ENCODE results near the gene TBC1D22A.
"Not testable (repeated sequence)": the region's sequence is repeated elsewhere in the genome, so short reads cannot be mapped to it uniquely, and the experiment has no call there.

TBC1D22A gene

GRCh38 chr22:47156352-47157092, 394.1 kb downstream of the TBC1D22A start:
- DNase-seq (no peak), ATAC-seq (no peak)

- ATAC-seq, result no peak
- no peak for DNase-seq
Observed at GRCh38 chr22:47157093-47157420, 394.6 kb downstream of the TBC1D22A start.

GRCh38 chr22:47157486-47158270, 395.2 kb downstream of the TBC1D22A start:
- ATAC-seq, result no peak
- no peak for DNase-seq

GRCh38 chr22:47158457-47158856, 396.0 kb downstream of the TBC1D22A start:
- ATAC-seq, result no peak
- DNase-seq, result no peak

- ATAC-seq (no peak), DNase-seq (no peak)
Observed at GRCh38 chr22:47159592-47159991, 397.1 kb downstream of the TBC1D22A start.

GRCh38 chr22:47160141-47160541, 397.7 kb downstream of the TBC1D22A start:
- ATAC-seq (no peak), DNase-seq (no peak)

GRCh38 chr22:47160781-47161520, 398.5 kb downstream of the TBC1D22A start:
- ATAC-seq, result no peak
- DNase-seq, result no peak

- DNase-seq, result no peak
- no peak for ATAC-seq
Observed at GRCh38 chr22:47161631-47162030, 399.2 kb downstream of the TBC1D22A start.

- no peak for DNase-seq
Observed at GRCh38 chr22:47162865-47163264, 400.4 kb downstream of the TBC1D22A start.

GRCh38 chr22:47163481-47163855, 401.0 kb downstream of the TBC1D22A start:
- no peak for DNase-seq

More at GRCh38 chr22:47162865-47163264, 400.4 kb downstream of the TBC1D22A start:
- no peak for ATAC-seq

GRCh38 chr22:47163856-47164513, 401.5 kb downstream of the TBC1D22A start:
- DNase-seq, result no peak
- no peak for ATAC-seq

More at GRCh38 chr22:47163481-47163855, 401.0 kb downstream of the TBC1D22A start:
- ATAC-seq, result no peak

- ATAC-seq (no peak), DNase-seq (no peak)
Observed at GRCh38 chr22:47164514-47165337, 402.3 kb downstream of the TBC1D22A start.

GRCh38 chr22:47165338-47166032, 403.0 kb downstream of the TBC1D22A start:
- ATAC-seq (no peak), DNase-seq (no peak)

GRCh38 chr22:47166033-47166404, 403.6 kb downstream of the TBC1D22A start:
- no peak for DNase-seq
- ATAC-seq, result no peak

- ATAC-seq, result no peak
- no peak for DNase-seq
Observed at GRCh38 chr22:47166446-47167016, 404.1 kb downstream of the TBC1D22A start.

GRCh38 chr22:47167056-47167455, 404.6 kb downstream of the TBC1D22A start:
- DNase-seq (no peak), ATAC-seq (no peak)

GRCh38 chr22:47167921-47168320, 405.5 kb downstream of the TBC1D22A start:
- ATAC-seq, DNase-seq: not testable (repeated sequence)

- no peak for ATAC-seq
- DNase-seq, result no peak
Observed at GRCh38 chr22:47168441-47168840, 406.0 kb downstream of the TBC1D22A start.

GRCh38 chr22:47168900-47169800, 406.7 kb downstream of the TBC1D22A start:
- no peak for ATAC-seq
- DNase-seq, result no peak

GRCh38 chr22:47169801-47170140, 407.3 kb downstream of the TBC1D22A start:
- ATAC-seq, result no peak

More at GRCh38 chr22:47169801-47170140, 407.3 kb downstream of the TBC1D22A start:
- no peak for DNase-seq
